Stimulated activated CD4-positive, alpha-beta T cell treated with anti-CD3 and anti-CD28 coated beads, Interleukin-15, amount 100 ng/mL, for 24 hours (primary cell): ENCODE measurements around the gene PREX1.
A peak's percentile ranks its signal among the peaks of the same experiment; 100 is the strongest.

ENCODE experiments used
- DNase-seq: peaks from one replicate; pipeline ENCODE4 v3.0.0-alpha.2; 2020

The PREX1 gene

DNA sequence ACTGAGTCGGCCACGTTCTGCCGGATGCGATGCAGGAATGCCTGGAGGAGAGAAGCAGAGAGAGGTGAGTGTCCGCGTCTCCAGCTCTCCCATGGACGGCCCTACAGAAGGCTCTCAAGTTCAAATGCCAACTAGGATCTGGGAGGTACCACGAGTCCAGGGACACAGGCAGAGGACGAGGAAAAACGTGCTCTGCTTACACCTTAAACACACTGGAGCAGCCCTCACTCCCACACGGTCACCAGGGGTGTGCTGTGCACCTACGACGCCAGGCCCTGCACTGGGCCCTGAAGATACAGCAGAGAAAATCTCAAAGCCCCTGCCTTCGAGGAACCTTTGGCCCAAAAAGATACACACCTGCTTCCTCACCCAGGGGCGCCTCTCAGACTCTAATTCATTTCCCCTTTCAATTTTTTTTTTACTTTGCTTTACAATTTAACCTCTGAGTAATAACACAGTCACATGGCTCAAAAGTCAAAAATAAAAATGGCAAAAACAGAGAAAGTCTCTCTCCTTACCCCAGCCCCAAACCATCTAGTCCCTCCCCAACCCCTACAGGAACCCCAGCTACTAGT, 79.9 kb downstream of the PREX1 start:
- no peak for DNase-seq

DNA sequence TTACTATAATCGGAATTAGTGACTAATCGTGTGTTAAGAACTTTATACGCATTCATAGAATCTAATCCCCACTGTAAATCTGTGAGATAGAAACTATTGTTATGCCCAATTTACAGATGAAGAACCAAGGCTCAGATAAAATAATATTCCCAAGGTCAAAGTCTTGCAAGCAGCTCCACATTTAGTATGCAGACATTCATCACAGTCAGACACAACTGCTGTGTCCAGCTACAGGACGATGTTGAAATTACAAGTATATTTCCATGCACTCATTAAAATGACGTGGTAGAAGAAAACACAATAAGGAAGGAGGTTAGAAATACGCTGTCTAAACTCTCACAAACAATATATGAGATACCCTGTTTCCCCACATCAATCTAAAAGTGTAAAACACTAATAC, 82.5 kb downstream of the PREX1 start:
- no peak for DNase-seq

DNA sequence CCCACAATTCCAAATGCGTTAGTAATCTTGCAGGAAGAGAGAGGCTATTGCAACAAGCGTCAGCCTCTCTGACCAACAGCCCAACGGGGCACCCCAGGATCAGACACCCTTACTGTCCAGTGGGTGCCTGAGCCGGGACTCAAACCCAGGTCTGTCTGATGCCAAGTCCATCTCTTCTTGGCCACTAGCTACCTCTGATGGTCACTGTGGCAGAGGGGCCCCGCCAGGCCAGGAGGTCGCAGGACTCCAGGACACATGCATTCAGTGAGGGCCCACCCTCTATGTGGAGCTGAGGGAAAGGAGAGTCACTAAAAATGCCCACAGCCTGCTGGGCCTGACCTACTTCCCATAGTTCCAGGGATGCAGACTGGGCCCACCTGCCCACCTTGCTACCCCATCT, 83.3 kb downstream of the PREX1 start:
- DNase-seq: no peak

DNA sequence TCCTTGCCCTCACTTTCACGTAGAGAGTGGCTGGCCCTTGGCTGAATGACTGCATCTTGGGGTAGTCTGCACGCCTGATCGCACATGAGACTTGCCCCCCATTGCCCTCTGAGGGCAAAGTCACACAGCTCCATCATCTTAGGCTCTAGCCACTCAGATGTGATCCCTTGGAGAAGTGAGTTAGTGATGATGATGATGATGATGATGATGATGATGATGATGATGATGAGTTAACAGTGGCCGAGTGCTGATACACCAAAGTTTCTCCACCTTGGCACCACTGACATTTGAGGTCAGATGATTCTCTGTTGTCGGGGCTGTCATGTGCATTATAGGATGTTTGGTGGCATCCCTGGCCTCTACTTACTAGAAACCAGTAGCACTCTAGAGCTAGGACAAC, 84.0 kb downstream of the PREX1 start:
- no peak for DNase-seq

DNA sequence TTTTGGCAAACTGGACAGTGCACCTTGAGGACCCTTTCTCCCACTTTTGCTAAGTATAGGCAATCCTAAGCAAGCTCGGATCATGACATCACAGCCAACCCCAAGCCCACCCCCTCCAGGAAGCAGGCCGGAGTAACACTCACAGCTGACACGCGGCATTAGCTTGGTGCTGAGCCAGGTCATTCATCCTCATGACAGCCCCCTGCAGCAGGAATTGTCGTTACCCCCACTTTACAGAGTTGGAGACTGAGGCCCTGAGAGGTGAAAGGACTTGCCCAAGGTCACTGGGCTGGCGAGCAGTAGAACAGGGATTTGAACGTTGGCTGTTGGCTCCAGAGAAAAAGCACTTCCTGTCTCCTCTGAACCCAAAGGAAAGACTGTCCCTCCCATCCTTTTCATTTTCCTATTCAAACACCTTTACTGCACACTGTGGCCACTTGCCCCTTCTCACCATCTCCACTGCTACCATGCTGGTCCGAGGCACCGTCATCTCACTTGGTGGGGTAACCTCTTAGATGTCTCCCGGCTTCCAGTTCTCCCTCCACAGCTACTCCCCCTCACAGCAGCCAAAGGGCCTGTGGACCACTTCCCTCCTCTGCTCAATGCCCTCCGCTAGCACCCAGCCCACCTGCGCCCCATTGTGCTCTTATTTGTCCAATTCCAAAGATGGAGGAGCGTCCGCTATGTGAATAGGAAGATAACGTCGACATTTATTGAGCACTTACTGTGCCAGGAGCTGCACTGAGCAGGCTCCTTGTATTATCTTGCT, 84.7 kb downstream of the PREX1 start:
- DNase-seq: no peak

DNA sequence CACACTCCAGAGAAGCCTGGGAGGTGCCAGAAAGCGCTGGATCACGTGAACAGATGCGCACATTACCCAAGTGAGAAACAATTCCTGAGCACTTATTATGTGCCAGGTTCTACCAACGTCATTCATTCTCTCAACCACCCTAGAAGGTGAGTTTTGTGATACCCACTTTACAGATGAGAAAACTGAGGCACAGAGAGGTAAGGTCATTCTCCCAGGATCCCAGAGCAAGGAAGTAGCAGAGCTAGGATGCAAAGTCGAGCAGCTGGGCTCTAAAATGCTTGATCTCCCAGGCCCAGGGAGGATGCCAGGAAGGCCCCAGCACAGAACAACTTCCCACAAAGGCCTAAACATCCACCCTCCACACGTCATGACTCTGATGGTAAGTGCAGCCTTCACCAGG, 85.6 kb downstream of the PREX1 start:
- DNase-seq: no peak

DNA sequence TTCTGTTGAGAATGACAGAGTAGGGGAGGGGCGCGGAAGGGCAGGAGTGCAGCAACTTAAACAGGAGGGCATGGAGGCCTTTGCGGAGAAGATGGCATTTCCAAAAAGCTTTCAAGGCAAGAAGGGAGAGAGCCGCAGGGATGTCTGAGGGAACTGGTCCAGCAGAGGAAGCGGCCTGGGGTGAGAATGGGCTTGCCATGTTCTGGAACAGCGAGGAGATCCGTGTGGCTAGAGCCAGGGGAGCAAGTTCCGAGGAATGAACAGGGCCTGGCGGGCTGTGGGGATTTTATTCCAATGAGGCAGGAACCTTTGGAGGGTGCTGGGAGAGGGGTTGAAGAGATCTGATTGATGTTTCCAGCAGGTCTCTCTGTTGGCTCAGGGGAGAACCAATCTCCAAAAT, 86.1 kb downstream of the PREX1 start:
- DNase-seq: no peak

DNA sequence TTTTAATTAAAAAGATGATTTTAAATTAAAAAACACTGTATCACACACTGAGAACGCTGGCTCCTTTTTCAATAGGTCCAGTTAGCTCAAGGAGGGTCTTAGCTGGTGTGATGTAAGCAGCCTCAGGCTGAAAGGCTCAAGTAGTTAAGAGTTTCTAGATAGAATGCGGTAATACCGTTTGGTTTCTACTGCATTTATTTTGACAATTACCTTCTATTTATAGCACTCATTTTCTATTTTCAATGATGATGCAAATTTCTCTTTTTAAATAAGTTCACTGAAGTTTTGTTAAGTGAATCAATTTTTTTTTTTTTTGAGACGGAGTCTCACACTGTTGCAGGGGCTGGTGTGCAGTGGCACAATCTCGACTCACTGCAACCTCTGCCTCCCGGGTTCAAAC, 87.1 kb downstream of the PREX1 start:
- DNase-seq: no peak

DNA sequence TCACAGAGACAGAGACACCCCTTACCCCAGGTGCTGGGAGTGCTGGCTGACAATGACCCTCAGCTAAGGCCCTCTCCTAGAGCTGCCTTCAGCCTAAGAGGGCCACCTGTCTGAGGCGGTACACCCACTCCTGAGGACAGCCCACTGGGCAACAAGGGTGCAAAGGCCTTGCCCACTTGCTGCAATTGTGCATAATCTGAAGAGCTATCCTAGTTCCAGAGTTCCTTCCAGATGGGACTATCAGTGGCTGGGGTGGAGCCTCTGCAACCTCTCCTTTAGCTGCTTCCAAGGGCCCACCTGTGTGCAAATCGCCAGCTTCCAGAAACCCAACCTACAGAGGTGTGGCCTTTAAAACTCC, 87.5 kb downstream of the PREX1 start:
- DNase-seq: no peak

DNA sequence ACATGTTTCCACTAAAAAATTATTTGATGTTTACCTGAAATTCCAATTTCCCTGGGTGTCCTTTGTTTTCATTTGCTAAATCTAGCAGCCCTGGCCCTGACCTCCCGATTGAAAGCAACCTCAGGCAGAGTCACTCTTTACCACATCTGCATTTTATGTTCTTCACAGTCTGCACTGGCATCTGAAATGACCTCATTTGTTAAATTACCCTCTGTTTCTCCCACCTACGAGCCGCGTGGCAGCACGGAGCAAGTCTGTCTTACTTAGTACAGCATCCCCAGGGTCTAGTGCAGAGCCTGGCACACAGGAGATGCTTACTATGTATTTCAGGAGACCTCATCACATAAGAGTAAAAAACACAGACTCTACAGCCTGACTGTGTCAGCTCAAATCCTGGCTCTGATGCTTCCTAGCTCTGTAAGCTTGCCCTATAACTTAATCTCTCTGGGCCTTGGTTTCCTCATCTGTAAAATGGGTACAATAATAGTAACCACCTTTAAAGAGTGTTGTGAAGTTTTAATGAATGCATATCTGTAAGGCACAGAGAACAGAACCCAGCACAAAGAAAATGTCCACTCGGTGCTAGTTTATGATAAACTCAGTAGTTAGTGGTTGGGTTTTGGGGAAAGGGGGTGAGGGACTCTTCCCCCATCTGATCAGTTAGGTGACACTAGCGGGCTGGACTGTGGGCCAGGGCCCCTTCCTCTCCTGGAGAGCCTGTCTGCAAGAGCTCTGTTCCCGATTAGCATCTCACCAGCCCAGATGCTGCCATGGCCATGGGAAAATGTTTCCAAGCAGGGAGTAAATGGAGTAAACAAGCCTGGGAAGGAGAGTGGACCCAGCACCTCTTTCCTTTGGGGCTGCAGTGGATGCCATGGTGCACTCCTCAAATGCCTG, 88.2 kb downstream of the PREX1 start:
- DNase-seq: peak; percentile 53

DNA sequence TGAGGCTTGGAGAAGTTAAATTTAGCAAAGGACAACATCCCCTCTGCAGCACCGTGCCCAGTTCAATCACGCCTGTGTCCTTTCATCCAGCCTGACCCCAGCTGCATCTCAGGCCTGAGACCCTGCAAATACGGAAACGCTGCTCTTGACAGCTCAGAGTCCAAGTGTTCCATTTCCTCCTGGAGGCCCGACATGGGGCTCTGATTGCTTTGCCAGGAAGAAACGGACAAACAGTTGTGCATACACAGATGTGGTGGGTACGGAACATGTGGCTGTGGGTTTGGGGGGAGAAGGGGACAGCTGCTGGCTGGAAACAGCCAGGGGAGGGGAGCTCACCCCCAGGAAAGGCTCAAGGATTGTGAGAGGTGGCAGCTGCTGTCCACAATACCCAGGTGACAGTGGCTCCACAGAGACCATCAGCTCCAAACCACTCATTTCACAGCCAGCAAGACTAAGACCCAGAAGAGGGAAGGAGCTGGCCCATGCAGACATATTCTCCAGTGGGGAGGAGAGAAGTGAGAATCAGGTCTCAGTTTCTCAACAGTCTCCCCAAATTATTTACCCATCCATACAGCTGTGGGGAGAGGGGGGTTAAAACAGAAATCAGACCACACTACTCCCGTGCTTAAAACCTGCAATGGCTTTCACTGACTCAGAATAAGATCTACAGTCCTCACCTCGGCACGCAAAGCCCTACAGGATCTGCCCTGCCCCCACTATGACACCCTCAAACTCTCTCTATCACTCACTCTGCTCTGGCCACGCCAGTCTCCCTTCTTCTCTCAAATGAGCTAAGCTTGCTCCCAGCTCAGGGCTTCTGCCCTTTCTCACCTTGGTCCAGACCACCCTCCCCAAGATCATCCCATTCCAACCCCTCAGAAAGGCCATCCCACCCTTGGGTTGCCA, 89.1 kb downstream of the PREX1 start:
- peak; percentile 84 for DNase-seq

DNA sequence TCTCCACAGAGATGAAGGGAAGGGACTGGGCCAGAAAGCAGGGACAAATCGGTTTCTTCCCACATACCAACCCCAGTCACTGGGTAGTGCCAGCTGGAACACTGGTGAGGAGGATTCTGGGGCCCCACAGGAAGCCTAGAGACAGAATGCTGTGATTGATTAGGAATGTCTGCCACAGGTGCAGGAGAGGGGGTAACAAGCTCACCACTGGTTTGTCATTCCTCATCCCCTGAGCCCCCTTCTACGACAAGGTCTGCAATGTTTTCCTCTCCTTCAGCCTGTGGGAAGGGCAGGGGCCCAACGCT, 89.8 kb downstream of the PREX1 start:
- DNase-seq: no peak

DNA sequence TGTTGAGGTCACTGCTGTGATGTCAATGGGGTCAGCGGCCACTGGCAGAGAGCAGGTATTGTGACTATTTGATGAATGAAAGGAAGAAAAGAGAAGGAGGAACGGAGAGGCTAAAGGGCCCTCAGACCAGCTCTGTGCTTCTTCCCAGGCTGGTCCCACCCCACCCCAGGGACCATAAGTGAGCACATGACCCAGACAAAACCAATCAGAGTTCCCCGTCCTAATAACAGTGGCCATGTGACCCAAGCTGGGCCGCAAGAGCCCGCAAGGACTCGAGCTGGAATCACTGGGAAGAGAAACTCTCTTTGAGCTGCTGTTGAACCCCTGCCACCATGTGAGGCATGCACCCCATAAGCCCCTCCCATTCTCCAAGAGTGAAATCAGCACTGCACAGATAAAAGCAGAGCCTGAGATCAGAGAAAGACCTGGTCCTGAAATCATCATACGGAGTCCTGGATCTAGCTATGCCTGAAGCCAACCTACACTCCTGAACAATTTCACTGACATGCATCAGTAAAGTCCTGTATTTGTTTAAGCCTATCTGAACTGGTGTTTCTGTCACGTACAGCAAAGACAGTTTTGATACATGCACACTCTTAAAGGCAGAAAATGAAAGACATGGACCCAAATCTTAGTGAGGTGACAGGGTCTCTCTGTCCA, 90.2 kb downstream of the PREX1 start:
- DNase-seq: no peak

DNA sequence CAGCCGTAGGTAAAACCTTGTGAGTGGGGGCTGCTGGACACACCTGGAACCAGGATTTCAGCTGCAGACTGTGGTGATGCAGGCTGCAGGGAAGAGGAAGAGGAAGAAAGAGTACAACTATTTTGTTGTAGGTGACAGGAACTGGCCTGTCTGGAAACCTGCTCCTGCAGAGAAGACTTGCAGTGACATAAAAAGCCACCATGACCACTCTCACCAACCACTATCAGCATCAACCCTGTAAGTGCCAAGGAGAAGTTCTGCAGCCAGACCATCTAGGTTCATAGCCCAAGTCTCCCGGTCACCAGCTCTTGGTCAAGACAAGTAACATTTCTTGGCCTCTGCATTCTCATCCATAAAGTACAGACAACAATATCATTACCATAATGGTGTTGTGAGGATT, 91.2 kb downstream of the PREX1 start:
- DNase-seq: no peak

DNA sequence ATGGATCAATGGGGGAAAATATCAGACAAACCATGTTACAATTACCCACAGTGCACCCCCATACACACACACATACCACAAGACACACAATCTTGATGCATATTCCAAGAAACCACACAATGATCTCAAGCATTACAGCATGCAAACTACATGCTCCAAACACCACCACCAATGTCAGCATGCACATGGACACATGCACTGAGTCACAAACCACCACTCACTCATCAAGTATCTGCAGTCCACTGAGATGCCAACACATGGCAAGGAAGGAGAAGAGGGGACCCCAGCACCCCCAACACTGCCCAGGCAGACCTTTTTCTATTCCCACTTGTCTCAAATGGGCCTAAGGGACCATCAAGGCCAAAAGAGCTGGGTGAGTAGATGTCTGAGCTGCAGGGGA, 91.6 kb downstream of the PREX1 start:
- DNase-seq: no peak

DNA sequence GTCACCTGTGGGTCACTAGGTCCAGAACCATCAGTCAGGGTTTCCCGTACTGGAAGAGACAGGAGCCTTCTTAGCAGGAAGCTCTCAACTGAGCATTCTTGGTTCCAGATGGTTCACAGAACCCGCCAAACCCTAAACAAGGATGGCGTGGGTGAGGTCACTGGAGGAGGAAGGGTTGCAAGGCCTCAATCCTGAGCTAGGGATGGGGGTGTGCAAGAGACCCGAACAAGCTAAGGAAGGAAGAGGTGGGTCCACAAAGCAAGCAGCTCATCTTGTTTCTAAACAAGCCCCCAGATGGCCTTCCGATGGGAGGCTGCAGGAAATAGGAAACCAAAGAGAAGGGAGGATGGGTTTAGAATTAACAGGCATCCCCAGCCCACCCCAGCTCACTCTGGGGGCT, 92.7 kb downstream of the PREX1 start:
- DNase-seq: no peak

DNA sequence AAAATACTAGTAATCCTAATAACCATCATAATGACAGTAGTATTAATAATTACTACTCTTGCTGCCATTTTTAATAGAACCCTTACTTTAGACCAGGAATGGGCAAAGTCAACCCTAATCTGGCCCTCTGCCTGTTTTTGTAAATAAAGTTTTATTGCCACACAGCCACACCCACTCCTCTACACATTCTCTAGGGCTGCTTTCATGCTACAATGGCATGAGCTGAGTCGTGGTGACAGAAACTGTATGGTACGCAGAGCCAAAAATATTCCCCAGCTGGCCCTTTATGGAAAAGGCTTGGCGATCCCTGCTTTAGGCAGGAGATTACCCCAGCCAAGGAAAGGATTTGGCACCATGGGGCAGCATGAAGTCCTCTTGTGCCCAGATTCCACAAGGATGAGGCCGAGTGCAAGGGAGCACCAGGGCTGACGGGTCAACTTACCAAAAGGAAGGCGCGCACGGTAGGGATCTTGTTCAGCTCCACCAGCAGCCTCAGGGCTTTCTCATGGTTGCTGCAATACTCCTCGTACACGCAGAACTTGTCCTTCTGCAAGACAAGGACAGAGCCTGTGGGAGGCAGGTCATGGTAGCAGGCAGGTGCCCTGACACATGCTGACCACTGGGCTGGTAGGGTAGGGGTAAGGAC, 93.6 kb downstream of the PREX1 start:
- no peak for DNase-seq

DNA sequence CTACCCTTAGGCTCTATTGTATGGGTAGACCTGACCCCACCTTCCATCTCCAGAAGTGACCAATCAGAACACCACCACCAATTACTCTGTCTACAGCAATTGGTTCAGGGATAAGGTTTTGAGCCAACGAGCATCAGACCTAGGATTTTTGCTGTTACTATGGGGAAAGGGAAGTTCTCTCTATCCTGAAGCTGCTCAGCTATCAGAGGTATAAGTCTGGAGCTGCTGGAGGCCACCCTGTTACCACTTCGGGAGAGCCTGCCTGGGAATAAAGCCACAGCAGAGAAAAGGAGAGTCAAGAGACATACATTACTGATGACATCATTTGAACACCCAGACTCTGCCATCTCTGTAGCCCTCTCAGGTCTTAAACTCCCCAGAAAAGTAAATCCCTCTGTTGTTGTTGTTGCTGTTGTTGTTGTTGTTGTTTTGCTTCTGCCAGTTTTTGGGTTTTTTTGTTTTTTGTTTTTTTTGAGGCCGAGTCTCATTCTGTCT, 94.5 kb downstream of the PREX1 start:
- DNase-seq: no peak

DNA sequence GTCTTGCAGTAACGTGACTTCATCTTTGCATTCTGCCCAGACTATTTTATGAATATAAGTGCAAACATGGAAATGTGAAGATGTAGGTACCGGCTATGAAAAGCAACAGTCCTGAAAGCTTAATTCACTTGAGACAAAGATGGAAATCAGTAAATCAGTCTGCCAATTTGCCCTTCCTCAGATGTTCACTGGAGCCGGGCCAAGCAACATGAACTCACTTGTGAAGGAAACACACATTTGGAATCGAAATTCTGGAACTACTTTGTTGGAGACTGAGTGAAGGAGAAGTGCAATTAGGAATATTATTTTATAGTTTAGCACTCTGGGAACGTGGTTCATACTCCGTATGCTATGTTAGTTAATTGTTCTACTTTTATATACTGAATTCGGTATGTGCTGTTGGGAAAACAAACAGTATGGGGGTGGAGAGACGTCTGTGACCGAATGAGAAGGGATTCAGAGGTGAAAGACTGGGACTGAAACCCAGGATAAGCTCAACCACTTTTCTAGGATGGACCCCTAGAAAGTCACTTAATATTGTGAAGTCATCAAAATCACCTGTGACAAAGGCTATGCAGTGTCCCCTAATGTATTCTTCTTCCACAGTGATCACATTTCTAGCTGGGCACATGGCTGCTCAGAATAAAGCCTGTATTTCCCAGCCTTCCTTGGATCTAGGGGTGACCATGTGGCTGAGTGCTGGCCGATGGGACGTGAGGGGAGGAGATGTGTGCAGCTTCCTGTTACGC, 95.5 kb downstream of the PREX1 start:
- DNase-seq: no peak

DNA sequence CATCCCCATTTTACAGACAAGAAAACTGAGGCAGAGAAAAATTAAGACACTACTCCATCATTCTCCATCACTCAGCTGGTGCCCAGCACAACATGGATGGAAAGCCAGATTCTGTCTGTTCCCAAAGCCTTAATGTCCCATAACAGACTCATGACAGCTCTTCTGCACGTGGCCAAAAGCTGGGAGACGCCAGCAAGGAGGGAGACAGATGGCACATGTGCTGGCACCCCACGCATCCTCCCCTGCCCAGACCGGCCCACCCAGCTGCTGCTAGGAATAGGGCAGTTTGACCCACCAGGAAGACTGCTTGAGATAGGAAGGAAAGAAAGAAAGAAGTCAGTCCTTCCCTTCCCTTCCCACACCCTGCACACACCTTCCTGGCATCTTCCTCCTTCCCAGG, 96.3 kb downstream of the PREX1 start:
- no peak for DNase-seq

DNA sequence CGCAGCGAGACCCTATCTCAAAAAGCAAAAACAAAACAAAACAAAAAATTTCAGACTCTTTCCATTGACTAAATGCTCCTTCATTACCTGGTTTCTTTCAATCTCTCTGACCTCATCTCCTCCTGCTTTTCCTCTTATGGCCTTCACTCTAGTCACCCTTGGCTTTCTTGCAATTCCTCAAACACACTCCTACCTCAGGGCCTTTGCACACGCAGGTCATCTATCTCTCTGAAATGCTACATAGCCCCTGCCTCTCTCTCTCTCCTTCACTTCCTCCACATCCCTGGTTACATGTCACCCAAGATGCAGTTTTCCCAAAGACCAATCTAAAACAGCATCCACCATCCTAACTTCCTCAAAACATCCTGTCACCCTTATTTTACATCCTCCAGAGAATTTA, 96.8 kb downstream of the PREX1 start:
- no peak for DNase-seq
